ENCODE measurements around the gene FARP2.

Gene FARP2

GRCh38 chr2:241350878-241351639 lies 5.0 kb upstream of the FARP2 start (continued):
- no peak for TF ChIP-seq ZNF311 (tag by site-specific recombination; IDR thresholded peaks at IDR 0.05; ENCODE audit: borderline replicate concordance)
- TF ChIP-seq PRDM4 (tag by site-specific recombination; IDR thresholded peaks at IDR 0.05), result no peak
- no peak for TF ChIP-seq ZNF654 (tag by site-specific recombination; IDR thresholded peaks at IDR 0.05; ENCODE audit: low read depth)
- no peak for TF ChIP-seq ZNF280D (tag by site-specific recombination; IDR thresholded peaks at IDR 0.05)

GRCh38 chr2:241351640-241352031 lies 4.4 kb upstream of the FARP2 start:
- peaks cover 9% of the 10 kb centered on the region for H3K4me1 ChIP-seq (ENCODE audit: control insufficient read depth, insufficient read depth, low read length)

GRCh38 chr2:241352227-241352626 lies 3.9 kb upstream of the FARP2 start:
- peaks cover 52 to 75% of the 10 kb centered on the region in 2 experiments for H3K36me3 ChIP-seq (ENCODE audit: control insufficient read depth in 2 of 2, insufficient read depth in 1 of 2, low read length in 2 of 2)
- no peaks in the 10 kb centered on the region for H3K9me3 ChIP-seq (ENCODE audit: control insufficient read depth, insufficient read depth, low read depth, low read length)
- ChIA-PET CTCF (no interaction called here), POLR2A (no interaction called here)
- TF ChIP-seq ZNF354C (tag by site-specific recombination; IDR thresholded peaks at IDR 0.05; ENCODE audit: borderline replicate concordance, low read depth) (no peak), ZNF600 (tag by site-specific recombination; IDR thresholded peaks at IDR 0.05) (no peak)
- no peak overlapping the region for H3K27ac ChIP-seq (ENCODE audit: extremely low read depth, low read depth, low read length)
- peaks cover 10% of the 10 kb centered on the region for H3K4me1 ChIP-seq (ENCODE audit: control insufficient read depth, insufficient read depth, low read length)
- H3K4me3 ChIP-seq (ENCODE audit: low read depth, low read length), result no peak overlapping the region

More at GRCh38 chr2:241351640-241352031, 4.4 kb upstream of the FARP2 start:
- POLR2A ChIA-PET, result no interaction called here
- H3K4me3 ChIP-seq (ENCODE audit: low read depth, low read length), result no peak overlapping the region
- TF ChIP-seq PRDM1 (tag by site-specific recombination; IDR thresholded peaks at IDR 0.05) (peak; percentile 64), BCL6B (tag by site-specific recombination; IDR thresholded peaks at IDR 0.05) (peak; percentile 62; the same call in 1 of the 2 replicates), ZBTB8A (tag by site-specific recombination; IDR thresholded peaks at IDR 0.05) (no peak)
- no peak overlapping the region for H3K27ac ChIP-seq (ENCODE audit: extremely low read depth, low read depth, low read length)
- no peaks in the 10 kb centered on the region for H3K9me3 ChIP-seq (ENCODE audit: control insufficient read depth, insufficient read depth, low read depth, low read length)
- CTCF ChIA-PET, result interaction anchor here (0.5 to 0.8 kb wide), 2 partner anchors 130 to 191 kb away, joined by 3 read pairs; no protein-coding TSS in a partner anchor
- H3K36me3 ChIP-seq (ENCODE audit: control insufficient read depth in 2 of 2, insufficient read depth in 1 of 2, low read length in 2 of 2), result peaks cover 56 to 81% of the 10 kb centered on the region in 2 experiments

Data from HEK293 (cell line).